K562 (cell line): Measurements from ENCODE around the gene MYO1H. TPM values are rescaled to one million over a fixed set of nuclear protein-coding genes. Genes with fewer than 3 reads are reported as not detected.

Source experiments
- ATAC-seq: fragments of 200-7000 bp; cut with Tn5 transposase; 3 replicates; pipeline ENCODE4 v1.9.1; 2020; ENCODE audit warnings: moderate library complexity
- BruUV-seq: library from RNA; stranded (reverse); fragments of 400-500 nt; replicated peaks from 2 replicates; lab custom pipeline; 2021; lab: Mats Ljungman, UMichigan
- CTCF ChIA-PET: fragments of 300-600 bp; formaldehyde crosslinking; extraction: SDS; loops from one replicate; lab custom pipeline; 2021; ENCODE audit warnings: low intra/inter-chr PET ratio; lab: Yijun Ruan, JAX
- POLR2A ChIA-PET: fragments of 300-600, 350-650 bp; sonication (Branson Sonifier 250); formaldehyde crosslinking; extraction: SDS; loops from one replicate; lab custom pipeline; 2021; ENCODE audit warnings: antibody characterized with exemption, inconsistent platforms; lab: Yijun Ruan, JAX
- DNase-seq, 4 experiments: peaks; one replicate each; pipeline versions ENCODE4 v3.0.0 to v3.0.0-alpha.2; 2011 to 2018; ENCODE audit warnings: low spot score in 3 of 4, mixed read lengths in 3 of 4; ENCODE audit errors: extremely low read depth in 1 of 4
- FAIRE-seq: peaks from 2 replicates; lab custom pipeline; 2011; peaks lifted over from hg19 to GRCh38; lab: Jason Lieb, UNC
- H2AFZ ChIP-seq: 2 replicates; pipeline ENCODE4 v1.6.0; 2011; ENCODE audit warnings: low read depth, low read length, control low read depth, inconsistent platforms
- H3K27ac ChIP-seq: fragments of 200-600 bp; 3 replicates; pipeline ENCODE4 v1.8.0; 2011; ENCODE audit warnings: low read depth, mild to moderate bottlenecking, control low read depth, inconsistent platforms, low read length, moderate library complexity, mixed read lengths; ENCODE audit errors: extremely low read depth
- H3K27me3 ChIP-seq, 2 experiments: fragments of 300-600 bp in 1 of 2; 2 replicates in 1 of 2; 3 replicates in 1 of 2; pipeline versions ENCODE4 v1.6.0 to v1.8.0; 2011; ENCODE audit warnings: inconsistent platforms in 2 of 2, low read length in 2 of 2, mild to moderate bottlenecking in 1 of 2, mixed read lengths in 1 of 2, moderate library complexity in 1 of 2; ENCODE audit not compliant: control insufficient read depth in 2 of 2, insufficient read depth in 2 of 2
- H3K36me3 ChIP-seq: fragments of 300-600 bp; 3 replicates; pipeline ENCODE4 v1.8.0; 2011; ENCODE audit warnings: mild to moderate bottlenecking, low read length, inconsistent platforms; ENCODE audit not compliant: control insufficient read depth, insufficient read depth
- H3K4me1 ChIP-seq, 2 experiments: fragments of 200-600 bp in 1 of 2; replicated peaks in 1 of 2; 2 replicates in 1 of 2; 3 replicates in 1 of 2; pipeline versions ENCODE4 v1.5.1 to v1.8.0; 2011; ENCODE audit warnings: inconsistent platforms in 2 of 2, low read length in 2 of 2, mild to moderate bottlenecking in 1 of 2, mixed read lengths in 1 of 2, moderate library complexity in 1 of 2; ENCODE audit not compliant: control insufficient read depth in 2 of 2, insufficient read depth in 2 of 2
- H3K4me2 ChIP-seq: 2 replicates; pipeline ENCODE4 v1.6.1; 2011; ENCODE audit warnings: low read length, control low read depth, inconsistent platforms, mixed read lengths; ENCODE audit not compliant: insufficient read depth
- H3K4me3 ChIP-seq: fragments of 200-600 bp; sonication (generic), shearing (Covaris generic); 2 replicates; pipeline ENCODE4 v1.5.1; 2016; ENCODE audit warnings: control low read depth, inconsistent platforms
- H3K79me2 ChIP-seq: fragments of 200-600 bp; 3 replicates; pipeline ENCODE4 v1.8.0; 2011; ENCODE audit warnings: low read length, inconsistent platforms; ENCODE audit not compliant: control insufficient read depth, insufficient read depth
- H3K9ac ChIP-seq, 2 experiments: 2 replicates each; pipeline versions ENCODE4 v1.6.0 to v1.6.1; 2011; ENCODE audit warnings: low read depth in 2 of 2, low read length in 2 of 2, control low read depth in 1 of 2, inconsistent platforms in 1 of 2, mild to moderate bottlenecking in 1 of 2, mixed read lengths in 1 of 2; ENCODE audit not compliant: insufficient read depth in 1 of 2
- H3K9me1 ChIP-seq: one replicate; pipeline ENCODE4 v1.6.0; 2011; ENCODE audit warnings: inconsistent platforms, mild to moderate bottlenecking, low read length, moderate library complexity; ENCODE audit not compliant: control insufficient read depth, insufficient read depth
- H3K9me3 ChIP-seq: replicated peaks from 2 replicates; pipeline ENCODE4 v1.5.1; 2011; ENCODE audit warnings: low read depth, low read length, inconsistent platforms; ENCODE audit not compliant: control insufficient read depth, insufficient read depth
- H4K20me1 ChIP-seq: replicated peaks from 2 replicates; pipeline ENCODE4 v1.6.1; 2011; ENCODE audit warnings: low read length, inconsistent platforms, mixed read lengths; ENCODE audit not compliant: control insufficient read depth, insufficient read depth
- NFIC ChIP-seq: fragments of 450-650 bp; IDR thresholded peaks from 2 replicates; pipeline ENCODE4 v1.6.1; 2017; ENCODE audit warnings: mild to moderate bottlenecking, inconsistent platforms
- TCF7L2 ChIP-seq: fragments of 150-350 bp; IDR thresholded peaks from 2 replicates; pipeline ENCODE4 v1.6.1; 2016; ENCODE audit warnings: low read depth, mild to moderate bottlenecking, low read length, moderate library complexity
- ZNF644 ChIP-seq: fragments of 200-800 bp; sonication (Bioruptor generic); IDR thresholded peaks from 2 replicates; pipeline ENCODE4 v1.6.1; 2016; ENCODE audit warnings: low read depth, missing genetic modification characterization, missing compliant biosample characterization
- ZNF76 ChIP-seq: fragments of 250-450 bp; sonication (Bioruptor Pico); IDR thresholded peaks from 2 replicates; pipeline ENCODE4 v1.4.0; 2020; ENCODE audit warnings: mild to moderate bottlenecking, moderate library complexity, borderline replicate concordance
- WGBS: fragments of 100-300 bp; shearing (Covaris generic); methylation state at CpG from one replicate; pipeline ENCODE4 v1.1.6; 2016; ENCODE audit warnings: low coverage, mixed read lengths; ENCODE audit not compliant: insufficient coverage; ENCODE audit errors: missing lambda C conversion rate; 5-methylcytosine and 5-hydroxymethylcytosine counted together
- in situ Hi-C: fragments of 300-500 bp; cut with MboI; formaldehyde crosslinking; loops from 4 replicates; pipeline ENCODE4 v1.15.0; 2018; ENCODE audit warnings: inconsistent platforms, mixed read lengths
- intact Hi-C: fragments of 100-400 bp; cut with micrococcal nuclease; formaldehyde crosslinking; loops from 2 replicates; pipeline ENCODE4 v1.14.2; 2022
- polyA plus RNA-seq, 8 experiments: library from polyadenylated mRNA; depleted of rRNA in 4 of 8; stranded (reverse) in 5 of 8; unstranded in 3 of 8; fragments of >200 nt; fragmentation: Nextera tagmentation in 2 of 8; fragmentation: Illumina TruSeq in 1 of 8; extraction: Ambion mirVana in 2 of 8; extraction: Trizol in 1 of 8; gene quantifications; 2 replicates each; pipeline versions ENCODE4 v1.2.1 to v1.2.3, GENCODE V29; 2011 to 2014; ENCODE audit warnings: inconsistent platforms in 1 of 8, missing spikeins in 1 of 8
- total RNA-seq, 7 experiments: library from RNA; depleted of rRNA in 6 of 7; stranded (reverse); fragments of >200 nt in 6 of 7; fragmentation: Illumina TruSeq in 2 of 7; extraction: Trizol in 2 of 7; gene quantifications; 2 replicates each; pipeline versions ENCODE4 v1.2.1 to v1.2.3, GENCODE V29; 2011 to 2021; ENCODE audit warnings: low replicate concordance in 1 of 7
- TF ChIP-seq, protein P1 (sequence below): fragments of 200-800 bp; sonication (Bioruptor generic); IDR thresholded peaks from 2 replicates; pipeline ENCODE4 v1.6.1; 2017; ENCODE audit warnings: missing genetic modification characterization, missing compliant biosample characterization
- TF ChIP-seq, protein P2 (sequence below): fragments of 250-450 bp; sonication (Bioruptor Pico); IDR thresholded peaks from 2 replicates; pipeline ENCODE4 v1.4.0; 2020; ENCODE audit warnings: mild to moderate bottlenecking, moderate library complexity
- TF ChIP-seq, protein P3 (sequence below): fragments of 450-650 bp; IDR thresholded peaks from 2 replicates; pipeline ENCODE4 v1.6.1; 2016

MYO1H gene
- total and polyA plus RNA-seq, 9 of the 15 experiments (the other 6 are each of a cell fraction or from before 2014, with no cell fraction given) = not detected

DNA sequence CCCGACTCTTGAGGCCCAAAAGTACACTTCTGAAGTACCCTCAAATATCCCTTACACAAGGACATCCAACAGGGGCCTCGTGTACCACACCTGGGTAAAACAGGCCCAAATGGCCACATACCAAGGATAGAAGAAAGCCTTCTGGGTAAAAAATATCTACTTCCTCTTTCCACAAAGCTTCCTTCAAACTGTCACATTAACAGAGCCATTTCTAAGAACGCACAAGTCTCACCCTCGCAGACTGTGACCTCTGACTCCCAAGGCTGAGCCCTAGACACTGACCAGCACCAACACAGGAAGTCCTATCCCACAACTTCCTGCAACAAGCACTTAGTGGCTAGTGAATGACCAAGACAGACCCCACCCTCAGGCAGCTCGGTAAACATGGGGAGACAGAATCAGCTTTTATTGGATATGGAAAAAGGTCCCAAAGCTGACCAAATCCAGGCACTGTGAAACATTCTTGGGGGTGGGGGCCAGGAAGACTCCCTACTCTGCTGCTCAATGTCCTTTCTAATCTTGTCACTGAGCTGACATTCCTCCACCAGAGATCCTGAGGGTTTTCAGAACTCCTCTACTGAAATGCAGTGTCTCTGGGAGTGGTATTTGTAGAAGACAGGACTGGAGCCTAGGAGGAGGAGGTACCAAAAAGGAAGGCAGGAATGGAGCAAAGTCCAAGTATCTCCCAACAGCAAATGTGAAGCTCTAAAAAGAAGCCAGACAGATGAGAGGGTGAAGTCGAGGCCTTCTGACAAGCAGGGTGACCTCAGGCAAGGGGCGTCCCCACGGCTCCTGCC, 113.5 kb downstream of the MYO1H start:
- Histone ChIP-seq H3K27ac (peak overlapping the region; percentile 93), H3K4me2 (peak overlapping the region; percentile 56), H4K20me1 (peaks cover 9% of the 10 kb centered on the region; the same call in 1 of the 2 replicates), H3K36me3 (peaks cover 47% of the 10 kb centered on the region), H3K9me3 (no peaks in the 10 kb centered on the region), H3K79me2 (peaks cover 44% of the 10 kb centered on the region), H2AFZ (peak overlapping the region; percentile 37), H3K9me1 (no peaks in the 10 kb centered on the region), H3K4me1 (peaks cover 34 to 41% of the 10 kb centered on the region in 2 experiments), H3K9ac (peak overlapping the region; percentile 30 to 42), H3K27me3 (no peaks in the 10 kb centered on the region), H3K4me3 (no peak overlapping the region)
- ChIA-PET CTCF (interaction anchor here (0.6 kb wide), 1 partner anchor 440 kb away, joined by 3 read pairs; no protein-coding TSS in a partner anchor), POLR2A (interaction anchor here (0.6 to 1.5 kb wide), 9 partner anchors 8 to 322 kb away, joined by 3 to 5 read pairs (median 3); no protein-coding TSS in a partner anchor)
- DNase-seq = peak; percentile 50 to 90 (median 70)
- WGBS = 24% methylated on average over 8 of the region's 8 CpGs
- in situ Hi-C loops (no loop called here), intact Hi-C loops (no loop called here)
- ATAC-seq = peak; percentile 98
- no TSS peak for BruUV-seq
- peak; percentile 100 for FAIRE-seq
- TF ChIP-seq TCF7L2 = no peak
- TF ChIP-seq ZNF644 = peak; percentile 76; the same call in 1 of the 2 replicates
- TF ChIP-seq, protein P1, sequence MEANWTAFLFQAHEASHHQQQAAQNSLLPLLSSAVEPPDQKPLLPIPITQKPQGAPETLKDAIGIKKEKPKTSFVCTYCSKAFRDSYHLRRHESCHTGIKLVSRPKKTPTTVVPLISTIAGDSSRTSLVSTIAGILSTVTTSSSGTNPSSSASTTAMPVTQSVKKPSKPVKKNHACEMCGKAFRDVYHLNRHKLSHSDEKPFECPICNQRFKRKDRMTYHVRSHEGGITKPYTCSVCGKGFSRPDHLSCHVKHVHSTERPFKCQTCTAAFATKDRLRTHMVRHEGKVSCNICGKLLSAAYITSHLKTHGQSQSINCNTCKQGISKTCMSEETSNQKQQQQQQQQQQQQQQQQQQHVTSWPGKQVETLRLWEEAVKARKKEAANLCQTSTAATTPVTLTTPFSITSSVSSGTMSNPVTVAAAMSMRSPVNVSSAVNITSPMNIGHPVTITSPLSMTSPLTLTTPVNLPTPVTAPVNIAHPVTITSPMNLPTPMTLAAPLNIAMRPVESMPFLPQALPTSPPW = no peak; the same call in 1 of the 2 replicates
- TF ChIP-seq NFIC = no peak
- no peak for TF ChIP-seq ZNF76 (CRISPR knock-in tag)
- TF ChIP-seq, protein P2, sequence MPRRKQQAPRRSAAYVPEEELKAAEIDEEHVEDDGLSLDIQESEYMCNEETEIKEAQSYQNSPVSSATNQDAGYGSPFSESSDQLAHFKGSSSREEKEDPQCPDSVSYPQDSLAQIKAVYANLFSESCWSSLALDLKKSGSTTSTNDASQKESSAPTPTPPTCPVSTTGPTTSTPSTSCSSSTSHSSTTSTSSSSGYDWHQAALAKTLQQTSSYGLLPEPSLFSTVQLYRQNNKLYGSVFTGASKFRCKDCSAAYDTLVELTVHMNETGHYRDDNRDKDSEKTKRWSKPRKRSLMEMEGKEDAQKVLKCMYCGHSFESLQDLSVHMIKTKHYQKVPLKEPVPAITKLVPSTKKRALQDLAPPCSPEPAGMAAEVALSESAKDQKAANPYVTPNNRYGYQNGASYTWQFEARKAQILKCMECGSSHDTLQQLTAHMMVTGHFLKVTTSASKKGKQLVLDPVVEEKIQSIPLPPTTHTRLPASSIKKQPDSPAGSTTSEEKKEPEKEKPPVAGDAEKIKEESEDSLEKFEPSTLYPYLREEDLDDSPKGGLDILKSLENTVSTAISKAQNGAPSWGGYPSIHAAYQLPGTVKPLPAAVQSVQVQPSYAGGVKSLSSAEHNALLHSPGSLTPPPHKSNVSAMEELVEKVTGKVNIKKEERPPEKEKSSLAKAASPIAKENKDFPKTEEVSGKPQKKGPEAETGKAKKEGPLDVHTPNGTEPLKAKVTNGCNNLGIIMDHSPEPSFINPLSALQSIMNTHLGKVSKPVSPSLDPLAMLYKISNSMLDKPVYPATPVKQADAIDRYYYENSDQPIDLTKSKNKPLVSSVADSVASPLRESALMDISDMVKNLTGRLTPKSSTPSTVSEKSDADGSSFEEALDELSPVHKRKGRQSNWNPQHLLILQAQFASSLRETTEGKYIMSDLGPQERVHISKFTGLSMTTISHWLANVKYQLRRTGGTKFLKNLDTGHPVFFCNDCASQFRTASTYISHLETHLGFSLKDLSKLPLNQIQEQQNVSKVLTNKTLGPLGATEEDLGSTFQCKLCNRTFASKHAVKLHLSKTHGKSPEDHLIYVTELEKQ (CRISPR knock-in tag) = peak; percentile 77; the same call in 1 of the 2 replicates
- TF ChIP-seq, protein P3, sequence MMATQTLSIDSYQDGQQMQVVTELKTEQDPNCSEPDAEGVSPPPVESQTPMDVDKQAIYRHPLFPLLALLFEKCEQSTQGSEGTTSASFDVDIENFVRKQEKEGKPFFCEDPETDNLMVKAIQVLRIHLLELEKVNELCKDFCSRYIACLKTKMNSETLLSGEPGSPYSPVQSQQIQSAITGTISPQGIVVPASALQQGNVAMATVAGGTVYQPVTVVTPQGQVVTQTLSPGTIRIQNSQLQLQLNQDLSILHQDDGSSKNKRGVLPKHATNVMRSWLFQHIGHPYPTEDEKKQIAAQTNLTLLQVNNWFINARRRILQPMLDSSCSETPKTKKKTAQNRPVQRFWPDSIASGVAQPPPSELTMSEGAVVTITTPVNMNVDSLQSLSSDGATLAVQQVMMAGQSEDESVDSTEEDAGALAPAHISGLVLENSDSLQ = peak; percentile 58
